ENCODE measurements around the gene STK32B. TPM values are rescaled to one million over a fixed set of nuclear protein-coding genes. Genes with fewer than 3 reads are reported as not detected.

Gene STK32B
- total and polyA plus RNA-seq, 9 of the 15 experiments (the other 6 are each of a cell fraction or from before 2014, with no cell fraction given), result 0.03 to 0.20 (median 0.07) TPM; not detected in 2

GRCh38 chr4:5541169-5541568, 489.9 kb downstream of the STK32B start:
- Histone ChIP-seq H4K20me1 (replicated peaks; ENCODE audit: control insufficient read depth, insufficient read depth, low read length) (no peaks in the 10 kb centered on the region), H3K27me3 (ENCODE audit: control insufficient read depth in 2 of 2, insufficient read depth in 2 of 2, low read length in 2 of 2) (no peaks in the 10 kb centered on the region; a peak in 1 of 5 replicates), H3K27ac (ENCODE audit: extremely low read depth, low read depth, low read length) (no peak overlapping the region), H3K4me2 (ENCODE audit: insufficient read depth, low read length) (no peak overlapping the region), H3K9me1 (ENCODE audit: control insufficient read depth, insufficient read depth, low read length) (no peaks in the 10 kb centered on the region), H3K4me1 (replicated peaks in 1 of 2; ENCODE audit: control insufficient read depth in 2 of 2, insufficient read depth in 2 of 2, low read length in 2 of 2) (no peaks in the 10 kb centered on the region), H2AFZ (ENCODE audit: low read depth, low read length) (no peak overlapping the region), H3K4me3 (no peak overlapping the region), H3K79me2 (ENCODE audit: control insufficient read depth, insufficient read depth, low read length) (no peaks in the 10 kb centered on the region), H3K36me3 (ENCODE audit: control insufficient read depth, insufficient read depth, low read length) (no peaks in the 10 kb centered on the region), H3K9me3 (replicated peaks; ENCODE audit: control insufficient read depth, insufficient read depth, low read depth, low read length) (no peaks in the 10 kb centered on the region), H3K9ac (ENCODE audit: insufficient read depth in 1 of 2, low read depth in 2 of 2, low read length in 2 of 2) (no peak overlapping the region)
- no peak for FAIRE-seq
- ATAC-seq, result no peak
- TF ChIP-seq TEAD4 (IDR thresholded peaks at IDR 0.05; ENCODE audit: low read length), result no peak
- no peak for TF ChIP-seq TEAD4 (CRISPR knock-in tag; IDR thresholded peaks at IDR 0.05; ENCODE audit: borderline replicate concordance)
- no peak for TF ChIP-seq KHSRP (IDR thresholded peaks at IDR 0.05)
- no peak for TF ChIP-seq MCM5 (IDR thresholded peaks at IDR 0.05; ENCODE audit: low read depth)
- TF ChIP-seq ZBTB26 (CRISPR knock-in tag; IDR thresholded peaks at IDR 0.05), result no peak
- TF ChIP-seq CREB3L1 (IDR thresholded peaks at IDR 0.05; ENCODE audit: borderline replicate concordance, low read depth), result no peak
- no peak for TF ChIP-seq KLF13 (tag; IDR thresholded peaks at IDR 0.05; ENCODE audit: borderline replicate concordance, low read depth)
- WGBS (ENCODE audit: insufficient coverage, low coverage, missing lambda C conversion rate), result 1% methylated on average over 10 of the region's 10 CpGs
- intact Hi-C loops (cut with micrococcal nuclease), result no loop called here
- ChIA-PET POLR2A (interaction anchor here (0.7 kb wide), 1 partner anchor 23 kb away, joined by 3 read pairs; no protein-coding TSS in a partner anchor), CTCF (ENCODE audit: low intra/inter-chr PET ratio) (no interaction called here)
- in situ Hi-C loops (cut with MboI), result no loop called here
- DNase-seq (ENCODE audit: extremely low read depth in 1 of 4, low spot score in 3 of 4), result no peak
- no TSS peak for BruUV-seq (replicated peaks)
